Keratinocyte (primary cell): Measurements from ENCODE around the gene ZSCAN1. TPM values are rescaled to one million over a fixed set of nuclear protein-coding genes. Genes with fewer than 3 reads are reported as not detected.
"Not testable (repeated sequence)": the region's sequence is repeated elsewhere in the genome, so short reads cannot be mapped to it uniquely, and the experiment has no call there.

Source experiments
- DNase-seq: peaks from one replicate; pipeline ENCODE4 v3.0.0-alpha.2; 2011; ENCODE audit warnings: low read depth, missing footprints, low spot score
- FAIRE-seq: peaks from 2 replicates; lab custom pipeline; 2011; peaks lifted over from hg19 to GRCh38; lab: Jason Lieb, UNC
- H2AFZ ChIP-seq: 2 replicates; pipeline ENCODE4 v1.6.0; 2012; ENCODE audit warnings: low read length, control low read depth, inconsistent platforms; ENCODE audit not compliant: control insufficient read depth
- H3K27ac ChIP-seq: 2 replicates; pipeline ENCODE4 v1.5.1; 2011; ENCODE audit warnings: low read length; ENCODE audit not compliant: control insufficient read depth, insufficient read depth
- H3K27me3 ChIP-seq: 3 replicates; pipeline ENCODE4 v1.6.0; 2011; ENCODE audit warnings: low read length; ENCODE audit not compliant: control insufficient read depth, insufficient read depth; ENCODE audit errors: extremely low read depth
- H3K36me3 ChIP-seq, 2 experiments: 2 replicates in 1 of 2; 3 replicates in 1 of 2; pipeline ENCODE4 v1.5.1; 2011; ENCODE audit warnings: low read length in 2 of 2, mild to moderate bottlenecking in 1 of 2; ENCODE audit not compliant: control insufficient read depth in 2 of 2, insufficient read depth in 2 of 2; ENCODE audit errors: extremely low read depth in 1 of 2
- H3K4me1 ChIP-seq: 3 replicates; pipeline ENCODE4 v1.5.1; 2011; ENCODE audit warnings: low read length; ENCODE audit not compliant: control insufficient read depth, insufficient read depth; ENCODE audit errors: extremely low read depth
- H3K4me2 ChIP-seq: 3 replicates; pipeline ENCODE4 v1.6.0; 2011; ENCODE audit warnings: low read depth, low read length; ENCODE audit not compliant: control insufficient read depth, insufficient read depth; ENCODE audit errors: extremely low read depth
- H3K4me3 ChIP-seq, 3 experiments: fragments of 200-600 bp in 1 of 3; sonication (generic) in 1 of 3; 2 replicates in 2 of 3; 3 replicates in 1 of 3; pipeline ENCODE4 v1.5.1; 2011 to 2016; ENCODE audit warnings: low read length in 3 of 3, mild to moderate bottlenecking in 3 of 3, control low read depth in 2 of 3, inconsistent platforms in 1 of 3, low read depth in 1 of 3, mixed read lengths in 1 of 3, mixed run types in 1 of 3, moderate library complexity in 1 of 3; ENCODE audit not compliant: control insufficient read depth in 2 of 3, insufficient read depth in 2 of 3; ENCODE audit errors: extremely low read depth in 1 of 3
- H3K79me2 ChIP-seq: 2 replicates; pipeline ENCODE4 v1.6.0; 2012; ENCODE audit warnings: low read length; ENCODE audit not compliant: control insufficient read depth, insufficient read depth
- H3K9ac ChIP-seq: 3 replicates; pipeline ENCODE4 v1.6.0; 2011; ENCODE audit warnings: low read length; ENCODE audit not compliant: control insufficient read depth, insufficient read depth; ENCODE audit errors: extremely low read depth
- H3K9me1 ChIP-seq: 3 replicates; pipeline ENCODE4 v1.6.0; 2011; ENCODE audit warnings: low read length; ENCODE audit not compliant: control insufficient read depth, insufficient read depth; ENCODE audit errors: extremely low read depth
- H3K9me3 ChIP-seq: 2 replicates; pipeline ENCODE4 v1.5.1; 2012; ENCODE audit warnings: low read depth, low read length; ENCODE audit not compliant: control insufficient read depth
- H4K20me1 ChIP-seq: 3 replicates; pipeline ENCODE4 v1.6.0; 2011; ENCODE audit warnings: low read length; ENCODE audit not compliant: control insufficient read depth, insufficient read depth; ENCODE audit errors: extremely low read depth
- EZH2 ChIP-seq: IDR thresholded peaks from one replicate; pipeline ENCODE4 v1.6.1; 2012; ENCODE audit warnings: inconsistent platforms, mild to moderate bottlenecking, low read length, moderate library complexity
- dilution Hi-C: fragments of 300-500 bp; cut with MboI; formaldehyde crosslinking; loops from one replicate; pipeline ENCODE4 v1.7.0; 2020; ENCODE audit warnings: low sequenced_read_pairs; ENCODE audit not compliant: extremely low pct_ligation_motif_present
- polyA plus RNA-seq, 5 experiments: library from polyadenylated mRNA; depleted of rRNA in 3 of 5; stranded (reverse) in 3 of 5; stranded (forward) in 1 of 5; unstranded in 1 of 5; fragments of >200 nt; gene quantifications; 1 replicate in 1 of 5; 2 replicates in 3 of 5; 3 replicates in 1 of 5; pipeline versions ENCODE4 v1.2.1 to v1.2.3, GENCODE V29; 2011 to 2012; ENCODE audit warnings: missing spikeins in 2 of 5, low read depth in 1 of 5, low replicate concordance in 1 of 5
- TF ChIP-seq, protein P1 (sequence below), 3 experiments: IDR thresholded peaks in 1 of 3; conservative IDR thresholded peaks in 1 of 3; optimal IDR thresholded peaks in 1 of 3; 2 replicates in 2 of 3; 3 replicates in 1 of 3; pipeline versions ENCODE3 to v1.5.1; 2011; ENCODE audit warnings: low read length in 3 of 3, mild to moderate bottlenecking in 3 of 3, moderate library complexity in 2 of 3, control low read depth in 1 of 3, inconsistent platforms in 1 of 3; ENCODE audit not compliant: insufficient read depth in 2 of 3; ENCODE audit errors: extremely low read depth in 1 of 3

The ZSCAN1 gene
- polyA plus RNA-seq, 1 donor (not counting 4 experiments of a cell fraction or from before 2014, with no cell fraction given): not detected

DNA sequence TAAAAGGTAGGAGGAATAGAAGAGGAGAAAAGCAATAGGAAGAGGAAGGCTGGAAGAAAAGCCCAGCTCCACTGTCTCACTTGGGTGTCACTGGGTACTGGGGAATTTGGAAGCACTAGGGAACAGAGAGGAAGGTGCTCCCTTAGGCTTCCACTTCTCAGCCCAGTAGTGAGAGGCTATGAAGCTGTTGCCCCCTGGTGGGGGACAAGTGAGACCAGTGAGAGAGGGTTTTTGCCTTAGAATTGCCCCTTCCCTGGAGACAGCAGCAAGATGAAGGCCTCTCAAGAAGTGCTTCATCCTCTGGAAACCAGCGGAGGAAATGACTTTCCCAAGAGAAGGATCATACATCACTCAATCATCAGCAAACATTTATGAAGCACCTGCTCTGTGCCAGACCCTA is 26.5 kb upstream of the ZSCAN1 start:
- Histone ChIP-seq H4K20me1 (no peaks in the 10 kb centered on the region), H3K9me3 (peaks cover 17% of the 10 kb centered on the region), H2AFZ (no peak overlapping the region), H3K4me3 (no peak overlapping the region), H3K9ac (no peak overlapping the region), H3K36me3 (peaks cover 10 to 22% of the 10 kb centered on the region in 2 experiments), H3K79me2 (peaks cover 26% of the 10 kb centered on the region), H3K4me2 (no peak overlapping the region), H3K27me3 (no peaks in the 10 kb centered on the region), H3K27ac (no peak overlapping the region), H3K9me1 (no peaks in the 10 kb centered on the region), H3K4me1 (peaks cover 23% of the 10 kb centered on the region)
- dilution Hi-C loops: no loop called here
- FAIRE-seq (no peak), DNase-seq (no peak)
- TF ChIP-seq, protein P1, sequence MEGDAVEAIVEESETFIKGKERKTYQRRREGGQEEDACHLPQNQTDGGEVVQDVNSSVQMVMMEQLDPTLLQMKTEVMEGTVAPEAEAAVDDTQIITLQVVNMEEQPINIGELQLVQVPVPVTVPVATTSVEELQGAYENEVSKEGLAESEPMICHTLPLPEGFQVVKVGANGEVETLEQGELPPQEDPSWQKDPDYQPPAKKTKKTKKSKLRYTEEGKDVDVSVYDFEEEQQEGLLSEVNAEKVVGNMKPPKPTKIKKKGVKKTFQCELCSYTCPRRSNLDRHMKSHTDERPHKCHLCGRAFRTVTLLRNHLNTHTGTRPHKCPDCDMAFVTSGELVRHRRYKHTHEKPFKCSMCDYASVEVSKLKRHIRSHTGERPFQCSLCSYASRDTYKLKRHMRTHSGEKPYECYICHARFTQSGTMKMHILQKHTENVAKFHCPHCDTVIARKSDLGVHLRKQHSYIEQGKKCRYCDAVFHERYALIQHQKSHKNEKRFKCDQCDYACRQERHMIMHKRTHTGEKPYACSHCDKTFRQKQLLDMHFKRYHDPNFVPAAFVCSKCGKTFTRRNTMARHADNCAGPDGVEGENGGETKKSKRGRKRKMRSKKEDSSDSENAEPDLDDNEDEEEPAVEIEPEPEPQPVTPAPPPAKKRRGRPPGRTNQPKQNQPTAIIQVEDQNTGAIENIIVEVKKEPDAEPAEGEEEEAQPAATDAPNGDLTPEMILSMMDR (optimal IDR thresholded peaks at IDR 0.05 in 1 of 3, IDR thresholded peaks at IDR 0.05 in 1 of 3, conservative IDR thresholded peaks at IDR 0.05 in 1 of 3; ENCODE audit: extremely low read depth in 1 of 3, insufficient read depth in 2 of 3, low read length in 3 of 3): peak in 2 of 3 experiments; percentile 7 to 17
- no peak for TF ChIP-seq EZH2

DNA sequence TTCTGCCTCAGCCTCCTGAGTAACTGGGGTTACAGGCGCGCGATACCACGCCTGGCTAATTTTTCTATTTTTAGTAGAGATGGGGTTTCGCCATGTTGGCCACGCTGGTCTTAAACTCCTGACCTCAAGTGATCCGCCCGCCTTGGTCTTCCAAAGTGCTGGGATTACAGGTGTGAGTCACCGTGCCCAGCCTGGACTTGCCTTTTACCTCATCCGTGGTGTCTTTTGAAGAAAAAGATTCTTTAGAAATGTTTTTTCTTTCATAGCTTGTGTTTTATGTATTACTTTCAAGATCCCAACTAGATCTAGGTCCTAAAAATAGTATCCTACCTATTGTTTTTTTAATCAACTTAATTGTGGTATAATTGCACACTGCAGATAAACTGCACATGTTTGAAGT is 24.9 kb upstream of the ZSCAN1 start:
- H3K4me2 ChIP-seq: peak overlapping the region; percentile 93
- H3K27me3 ChIP-seq, H4K20me1 ChIP-seq, FAIRE-seq, dilution Hi-C loops, H3K9me1 ChIP-seq, H2AFZ ChIP-seq, DNase-seq: not testable (repeated sequence)
- peaks cover 24% of the 10 kb centered on the region for H3K9me3 ChIP-seq
- peaks cover 12% of the 10 kb centered on the region for H3K79me2 ChIP-seq
- H3K27ac ChIP-seq: peak overlapping the region; percentile 86
- H3K9ac ChIP-seq: peak overlapping the region; percentile 79
- peak overlapping the region; percentile 46 to 85 (median 65) for H3K4me3 ChIP-seq
- peaks cover 10 to 22% of the 10 kb centered on the region in 2 experiments for H3K36me3 ChIP-seq
- H3K4me1 ChIP-seq: peaks cover 23% of the 10 kb centered on the region

DNA sequence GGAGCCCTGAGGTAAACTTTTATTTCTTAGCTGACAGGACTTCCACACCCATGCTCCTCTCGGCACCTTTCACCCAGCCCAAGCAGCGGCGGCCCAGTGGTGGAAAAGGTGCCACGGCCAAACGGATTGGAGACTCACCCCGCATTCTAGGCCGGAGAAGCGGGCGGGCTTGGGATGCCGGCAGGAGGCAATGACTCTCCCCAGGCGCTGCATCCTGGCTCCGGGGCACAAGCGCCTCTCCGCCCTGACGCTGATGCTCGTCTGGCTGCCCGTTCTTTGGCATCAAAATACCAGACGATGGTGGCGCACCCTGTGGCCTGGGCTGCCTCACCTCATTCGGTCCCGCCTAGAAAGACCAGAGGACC is 24.5 kb upstream of the ZSCAN1 start:
- dilution Hi-C loops: no loop called here
- peak overlapping the region; percentile 46 to 85 (median 65) for H3K4me3 ChIP-seq
- peak overlapping the region; percentile 92 for H2AFZ ChIP-seq
- H3K9me1 ChIP-seq: no peaks in the 10 kb centered on the region
- peaks cover 24% of the 10 kb centered on the region for H3K9me3 ChIP-seq
- H3K27me3 ChIP-seq: no peaks in the 10 kb centered on the region
- TF ChIP-seq, protein P1 (optimal IDR thresholded peaks at IDR 0.05 in 1 of 3, IDR thresholded peaks at IDR 0.05 in 1 of 3, conservative IDR thresholded peaks at IDR 0.05 in 1 of 3; ENCODE audit: extremely low read depth in 1 of 3, insufficient read depth in 2 of 3, low read length in 3 of 3): no peak
- TF ChIP-seq EZH2: no peak
- peaks cover 10 to 20% of the 10 kb centered on the region in 2 experiments for H3K36me3 ChIP-seq
- FAIRE-seq: no peak
- DNase-seq: no peak
- peak overlapping the region; percentile 93 for H3K4me2 ChIP-seq
- H3K79me2 ChIP-seq: peaks cover 8% of the 10 kb centered on the region
- no peaks in the 10 kb centered on the region for H4K20me1 ChIP-seq
- peak overlapping the region; percentile 86 for H3K27ac ChIP-seq
- peaks cover 19% of the 10 kb centered on the region for H3K4me1 ChIP-seq
- peak overlapping the region; percentile 79 for H3K9ac ChIP-seq
